Sigmoid colon (tissue), 7 donors: Measurements from ENCODE around the gene CNPY3. TPM values are rescaled to one million over a fixed set of nuclear protein-coding genes. Genes with fewer than 3 reads are reported as not detected.

Experiments
- DNase-seq: peaks from one replicate; pipeline ENCODE4 v3.0.0-alpha.2; 2019
- H3K27ac ChIP-seq, 4 donors: fragments of 200-600 bp; sonication (generic); one replicate each; pipeline ENCODE4 v1.5.1; 2016 to 2019; ENCODE audit warnings: mild to moderate bottlenecking in 1 of 4
- H3K27me3 ChIP-seq, 3 donors: fragments of 200-600 bp; sonication (generic); one replicate each; pipeline ENCODE4 v1.5.1; 2019; ENCODE audit warnings: mild to moderate bottlenecking in 1 of 3
- H3K36me3 ChIP-seq, 4 donors: fragments of 200-600 bp; sonication (generic); one replicate each; pipeline ENCODE4 v1.5.1; 2016 to 2019
- H3K4me1 ChIP-seq, 4 donors: fragments of 200-600 bp; sonication (generic); one replicate each; pipeline ENCODE4 v1.5.1; 2017 to 2019
- H3K4me3 ChIP-seq, 4 donors: fragments of 200-600 bp; sonication (generic); one replicate each; pipeline ENCODE4 v1.5.1; 2017 to 2019; ENCODE audit warnings: mild to moderate bottlenecking in 2 of 4, moderate library complexity in 1 of 4
- H3K9me3 ChIP-seq, 4 donors: fragments of 200-600 bp in 3 of 4; sonication (generic) in 3 of 4; one replicate each; pipeline versions ENCODE4 v1.5.1 to v1.6.1; 2013 to 2019
- CTCF ChIP-seq, 4 experiments: fragments of 450-650 bp in 3 of 4; fragments of 200-600 bp in 1 of 4; IDR thresholded peaks; one replicate each; pipeline ENCODE4 v1.5.1; 2016 to 2019; ENCODE audit warnings: antibody characterized with exemption in 4 of 4, mild to moderate bottlenecking in 3 of 4, moderate library complexity in 2 of 4
- EP300 ChIP-seq, 4 donors: sonication (generic); formaldehyde crosslinking; IDR thresholded peaks; one replicate each; pipeline ENCODE4 v1.6.1; 2017; ENCODE audit warnings: antibody characterized with exemption in 4 of 4
- POLR2A ChIP-seq, 2 donors: fragments of 450-650 bp; IDR thresholded peaks; one replicate each; pipeline ENCODE4 v1.6.1; 2016; ENCODE audit warnings: antibody characterized with exemption in 2 of 2, mild to moderate bottlenecking in 2 of 2, moderate library complexity in 2 of 2
- POLR2AphosphoS5 ChIP-seq, 4 donors: sonication (generic); formaldehyde crosslinking; IDR thresholded peaks; one replicate each; pipeline ENCODE4 v1.6.1; 2017; ENCODE audit warnings: antibody characterized with exemption in 4 of 4
- WGBS, 2 donors: extraction: QIAGEN DNeasy Blood & Tissue Kit; methylation state at CpG; one replicate each; pipeline ENCODE4 v1.1.7; 2013; 5-methylcytosine and 5-hydroxymethylcytosine counted together
- intact Hi-C: fragments of 100-400 bp; cut with DNase I; formaldehyde crosslinking; loops from one replicate; pipeline ENCODE4 v1.15.1; 2023
- polyA plus RNA-seq, 3 donors: library from polyadenylated mRNA; stranded (reverse); fragments of 200-250 nt; gene quantifications; one replicate each; pipeline ENCODE4 v1.2.3, GENCODE V29; 2013
- total RNA-seq, 4 donors: library from RNA; depleted of rRNA; stranded (reverse); fragments of >200 nt; gene quantifications; one replicate each; pipeline ENCODE4 v1.1.0, GENCODE V29; 2016
- donor health status: healthy with polysubstance abuse.
- donor health status: Bipolar disorder and iron deficiency.
- donor health status: healthy.

Gene CNPY3
- total and polyA plus RNA-seq, 7 donors: 11.8 to 37.5 (median 23.4) TPM

GRCh38 chr6:42962096-42962495 lies 32.8 kb downstream of the CNPY3 start:
- Histone ChIP-seq H3K27ac (no peak overlapping the region), H3K36me3 (peaks cover 13 to 42% (median 16%) of the 10 kb centered on the region in 4 donors), H3K27me3 (no peaks in the 10 kb centered on the region), H3K9me3 (no peaks in the 10 kb centered on the region), H3K4me3 (no peak overlapping the region), H3K4me1 (peaks cover 0 to 16% (median 14%) of the 10 kb centered on the region in 4 donors)
- DNase-seq: no peak
- intact Hi-C loops: no loop called here
- 95 to 96% methylated on average over 12 of the region's 12 CpGs for WGBS, 2 donors
- TF ChIP-seq POLR2AphosphoS5 (IDR thresholded peaks at IDR 0.05) (no peak), POLR2A (IDR thresholded peaks at IDR 0.05) (no peak), EP300 (IDR thresholded peaks at IDR 0.05) (no peak), CTCF (IDR thresholded peaks at IDR 0.05) (no peak)

- no peak overlapping the region for H3K27ac ChIP-seq
- 92 to 93% methylated on average over 13 of the region's 13 CpGs for WGBS, 2 donors
- intact Hi-C loops: no loop called here
- H3K9me3 ChIP-seq: no peaks in the 10 kb centered on the region
- H3K4me3 ChIP-seq: no peak overlapping the region
- DNase-seq: no peak
- H3K4me1 ChIP-seq: peaks cover 0 to 16% (median 14%) of the 10 kb centered on the region in 4 donors
- peaks cover 13 to 48% (median 16%) of the 10 kb centered on the region in 4 donors for H3K36me3 ChIP-seq
- H3K27me3 ChIP-seq: no peaks in the 10 kb centered on the region
- TF ChIP-seq EP300 (IDR thresholded peaks at IDR 0.05): no peak
- TF ChIP-seq POLR2AphosphoS5 (IDR thresholded peaks at IDR 0.05): no peak
These were observed 33.4 kb downstream of the CNPY3 start for GRCh38 chr6:42962502-42963178.

- Histone ChIP-seq H3K9me3 (no peaks in the 10 kb centered on the region), H3K27ac (no peak overlapping the region), H3K4me3 (no peak overlapping the region), H3K4me1 (peaks cover 0 to 16% (median 14%) of the 10 kb centered on the region in 4 donors), H3K36me3 (peaks cover 13 to 53% (median 20%) of the 10 kb centered on the region in 4 donors), H3K27me3 (no peaks in the 10 kb centered on the region)
- TF ChIP-seq POLR2AphosphoS5 (IDR thresholded peaks at IDR 0.05) (no peak), CTCF (IDR thresholded peaks at IDR 0.05) (no peak)
- intact Hi-C loops: no loop called here
- 90 to 92% methylated on average over 12 of the region's 12 CpGs for WGBS, 2 donors
- DNase-seq: no peak
These were observed 34.0 kb downstream of the CNPY3 start for GRCh38 chr6:42963179-42963854.

GRCh38 chr6:42963855-42964605 lies 34.8 kb downstream of the CNPY3 start:
- H3K36me3 ChIP-seq: peaks cover 13 to 60% (median 24%) of the 10 kb centered on the region in 4 donors

More at GRCh38 chr6:42963855-42964605, 34.8 kb downstream of the CNPY3 start:
- Histone ChIP-seq H3K4me1 (peaks cover 0 to 16% (median 14%) of the 10 kb centered on the region in 4 donors), H3K27me3 (no peaks in the 10 kb centered on the region), H3K4me3 (no peak overlapping the region), H3K27ac (no peak overlapping the region), H3K9me3 (no peaks in the 10 kb centered on the region)
- TF ChIP-seq POLR2A (IDR thresholded peaks at IDR 0.05) (no peak), EP300 (IDR thresholded peaks at IDR 0.05) (no peak), POLR2AphosphoS5 (IDR thresholded peaks at IDR 0.05) (no peak), CTCF (IDR thresholded peaks at IDR 0.05) (no peak)
- DNase-seq: no peak
- intact Hi-C loops: no loop called here
- WGBS, 2 donors: 86 to 88% methylated on average over 9 of the region's 9 CpGs
